Fibroblast of lung (primary cell): ENCODE measurements around the gene PLCXD1. TPM values are rescaled to one million over a fixed set of nuclear protein-coding genes. Genes with fewer than 3 reads are reported as not detected.
"Not testable (repeated sequence)": the region's sequence is repeated elsewhere in the genome, so short reads cannot be mapped to it uniquely, and the experiment has no call there.

Experiments
- DNase-seq, 2 donors: peaks; one replicate each; pipeline versions ENCODE4 v3.0.0 to v3.0.0-alpha.2; 2010; ENCODE audit warnings: low read depth in 2 of 2
- H2AFZ ChIP-seq: 2 replicates; pipeline ENCODE4 v1.5.1; 2012; ENCODE audit warnings: low read length, control low read depth, inconsistent platforms
- H3K27ac ChIP-seq: 2 replicates; pipeline ENCODE4 v1.5.1; 2011; ENCODE audit warnings: low read length, control low read depth; ENCODE audit not compliant: insufficient read depth
- H3K27me3 ChIP-seq: 2 replicates; pipeline ENCODE4 v1.5.1; 2011; ENCODE audit warnings: mild to moderate bottlenecking, low read length; ENCODE audit not compliant: control insufficient read depth, insufficient read depth
- H3K36me3 ChIP-seq: 2 replicates; pipeline ENCODE4 v1.5.1; 2011; ENCODE audit warnings: low read length; ENCODE audit not compliant: control insufficient read depth, insufficient read depth
- H3K4me1 ChIP-seq: 2 replicates; pipeline ENCODE4 v1.5.1; 2011; ENCODE audit warnings: low read length; ENCODE audit not compliant: control insufficient read depth, insufficient read depth; ENCODE audit errors: extremely low read depth
- H3K4me2 ChIP-seq: 2 replicates; pipeline ENCODE4 v1.5.1; 2011; ENCODE audit warnings: low read length, control low read depth; ENCODE audit not compliant: insufficient read depth; ENCODE audit errors: extremely low read depth
- H3K4me3 ChIP-seq, 4 experiments: fragments of 200-600 bp in 1 of 4; sonication (generic) in 1 of 4; replicated peaks in 1 of 4; 2 replicates each; pipeline ENCODE4 v1.5.1; 2011 to 2016; ENCODE audit warnings: low read length in 4 of 4, low read depth in 3 of 4, mild to moderate bottlenecking in 3 of 4, control low read depth in 2 of 4, inconsistent platforms in 1 of 4, mixed read lengths in 1 of 4; ENCODE audit not compliant: insufficient read depth in 1 of 4; ENCODE audit errors: control extremely low read depth in 1 of 4
- H3K79me2 ChIP-seq: 2 replicates; pipeline ENCODE4 v1.5.1; 2012; ENCODE audit warnings: mild to moderate bottlenecking, low read length, inconsistent platforms; ENCODE audit not compliant: control insufficient read depth, insufficient read depth
- H3K9ac ChIP-seq: 2 replicates; pipeline ENCODE4 v1.5.1; 2011; ENCODE audit warnings: mild to moderate bottlenecking, low read length, control low read depth; ENCODE audit not compliant: insufficient read depth
- H3K9me3 ChIP-seq: 2 replicates; pipeline ENCODE4 v1.5.1; 2012; ENCODE audit warnings: low read depth, low read length; ENCODE audit not compliant: control insufficient read depth, insufficient read depth
- H4K20me1 ChIP-seq: 2 replicates; pipeline ENCODE4 v1.5.1; 2011; ENCODE audit warnings: low read length; ENCODE audit not compliant: control insufficient read depth, insufficient read depth; ENCODE audit errors: extremely low read depth
- EZH2 ChIP-seq: IDR thresholded peaks from 2 replicates; pipeline ENCODE4 v1.5.1; 2012; ENCODE audit warnings: low read length, control low read depth, mild to moderate bottlenecking; ENCODE audit errors: missing control alignments
- polyA plus RNA-seq, 2 donors: library from polyadenylated mRNA; depleted of rRNA in 1 of 2; stranded (reverse) in 1 of 2; unstranded in 1 of 2; fragments of >200 nt; gene quantifications; 2 replicates each; pipeline ENCODE4 v1.2.1, GENCODE V29; 2011 to 2012; ENCODE audit warnings: missing spikeins in 1 of 2
- total RNA-seq: library from RNA; depleted of rRNA; stranded (reverse); fragments of >200 nt; gene quantifications from 2 replicates; pipeline ENCODE4 v1.2.1, GENCODE V29; 2014
- TF ChIP-seq, protein P1 (sequence below), 2 donors: IDR thresholded peaks in 1 of 2; conservative IDR thresholded peaks in 1 of 2; 1 replicate in 1 of 2; 2 replicates in 1 of 2; pipeline ENCODE4 v1.5.1; 2011 to 2012; ENCODE audit warnings: low read length in 2 of 2, control low read depth in 1 of 2, inconsistent platforms in 1 of 2, low read depth in 1 of 2, mild to moderate bottlenecking in 1 of 2

PLCXD1 gene
- total and polyA plus RNA-seq, 2 donors (not counting 1 experiment from before 2014, with no cell fraction given), result 4.3 to 10.9 TPM

DNA sequence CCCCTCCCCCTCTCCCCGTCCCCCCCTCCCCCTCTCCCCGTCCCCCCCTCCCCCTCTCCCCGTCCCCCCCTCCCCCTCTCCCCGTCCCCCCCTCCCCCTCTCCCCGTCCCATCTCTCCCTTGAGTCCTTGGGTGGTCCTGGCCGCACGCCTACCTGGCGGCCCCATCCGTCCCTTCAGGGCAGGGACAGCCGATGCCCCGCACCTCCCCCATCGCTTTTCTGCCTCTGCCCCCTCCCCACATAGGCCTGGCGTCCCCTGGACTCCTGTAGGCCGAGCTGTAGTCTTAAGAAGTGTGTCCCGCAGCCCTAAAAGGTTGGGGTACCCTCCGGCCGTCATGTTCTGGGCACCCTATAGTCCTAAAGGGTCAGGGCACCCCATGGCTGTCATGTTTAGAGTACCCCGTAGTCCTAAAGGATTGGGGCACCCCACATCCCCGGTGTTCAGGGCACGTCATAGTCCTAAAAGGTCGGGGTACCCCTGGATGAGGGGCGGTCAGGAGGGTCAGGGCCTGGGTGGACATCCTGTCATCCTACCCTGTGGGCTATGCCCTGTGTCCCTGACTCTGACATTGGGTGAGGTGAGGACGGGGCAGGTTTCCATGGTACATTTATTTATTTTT lies 48.2 kb downstream of the PLCXD1 start:
- Histone ChIP-seq H3K4me2 (no peak overlapping the region), H3K4me3 (no peak overlapping the region), H3K4me1 (peaks cover 2% of the 10 kb centered on the region), H3K79me2 (no peaks in the 10 kb centered on the region), H4K20me1 (no peaks in the 10 kb centered on the region), H3K27me3 (no peaks in the 10 kb centered on the region), H3K9me3 (no peaks in the 10 kb centered on the region), H3K9ac (no peak overlapping the region), H3K36me3 (peaks cover 1% of the 10 kb centered on the region), H3K27ac (no peak overlapping the region), H2AFZ (no peak overlapping the region)
- no peak for DNase-seq
- TF ChIP-seq EZH2, result no peak
- TF ChIP-seq, protein P1, sequence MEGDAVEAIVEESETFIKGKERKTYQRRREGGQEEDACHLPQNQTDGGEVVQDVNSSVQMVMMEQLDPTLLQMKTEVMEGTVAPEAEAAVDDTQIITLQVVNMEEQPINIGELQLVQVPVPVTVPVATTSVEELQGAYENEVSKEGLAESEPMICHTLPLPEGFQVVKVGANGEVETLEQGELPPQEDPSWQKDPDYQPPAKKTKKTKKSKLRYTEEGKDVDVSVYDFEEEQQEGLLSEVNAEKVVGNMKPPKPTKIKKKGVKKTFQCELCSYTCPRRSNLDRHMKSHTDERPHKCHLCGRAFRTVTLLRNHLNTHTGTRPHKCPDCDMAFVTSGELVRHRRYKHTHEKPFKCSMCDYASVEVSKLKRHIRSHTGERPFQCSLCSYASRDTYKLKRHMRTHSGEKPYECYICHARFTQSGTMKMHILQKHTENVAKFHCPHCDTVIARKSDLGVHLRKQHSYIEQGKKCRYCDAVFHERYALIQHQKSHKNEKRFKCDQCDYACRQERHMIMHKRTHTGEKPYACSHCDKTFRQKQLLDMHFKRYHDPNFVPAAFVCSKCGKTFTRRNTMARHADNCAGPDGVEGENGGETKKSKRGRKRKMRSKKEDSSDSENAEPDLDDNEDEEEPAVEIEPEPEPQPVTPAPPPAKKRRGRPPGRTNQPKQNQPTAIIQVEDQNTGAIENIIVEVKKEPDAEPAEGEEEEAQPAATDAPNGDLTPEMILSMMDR (conservative IDR thresholded peaks at IDR 0.05 in 1 of 2, IDR thresholded peaks at IDR 0.05 in 1 of 2; ENCODE audit: low read depth in 1 of 2, low read length in 2 of 2), result no peak

GRCh38 chrX:330141-330725 lies 49.1 kb downstream of the PLCXD1 start:
- not testable (repeated sequence) for H3K27ac ChIP-seq, H3K36me3 ChIP-seq, H3K4me1 ChIP-seq, H3K4me2 ChIP-seq, H3K79me2 ChIP-seq, H4K20me1 ChIP-seq, H3K9me3 ChIP-seq, H2AFZ ChIP-seq, H3K9ac ChIP-seq, H3K4me3 ChIP-seq, DNase-seq, H3K27me3 ChIP-seq

DNA sequence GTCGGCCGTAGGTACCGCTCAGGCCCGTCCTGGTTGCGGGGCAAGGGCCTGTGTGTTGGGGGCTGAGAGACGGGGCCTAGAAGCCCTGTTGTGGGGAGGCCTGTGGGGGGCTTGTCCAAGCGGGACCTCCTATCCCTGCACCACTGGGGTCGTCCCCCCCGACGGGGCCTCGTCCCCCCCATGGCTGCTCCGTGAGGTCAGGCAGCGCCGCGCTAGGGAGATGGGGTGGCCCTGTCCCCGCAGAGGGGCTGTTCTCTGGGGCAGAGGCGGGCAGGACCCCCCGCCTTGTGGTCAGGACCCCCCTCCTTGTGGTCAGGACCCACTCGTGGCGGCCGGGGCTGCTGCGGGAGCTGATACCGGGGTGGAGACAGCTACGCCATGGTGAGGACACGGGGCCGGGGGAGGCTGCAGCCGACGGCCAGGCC lies 49.6 kb downstream of the PLCXD1 start:
- no peaks in the 10 kb centered on the region for H3K9me3 ChIP-seq

More for the DNA sequence above, 49.6 kb downstream of the PLCXD1 start:
- Histone ChIP-seq H3K9ac (no peak overlapping the region), H3K4me1 (peaks cover 2% of the 10 kb centered on the region), H3K36me3 (peaks cover 1% of the 10 kb centered on the region), H3K79me2 (no peaks in the 10 kb centered on the region), H4K20me1 (no peaks in the 10 kb centered on the region), H3K27me3 (no peaks in the 10 kb centered on the region), H3K4me3 (no peak overlapping the region), H2AFZ (no peak overlapping the region), H3K4me2 (no peak overlapping the region), H3K27ac (no peak overlapping the region)
- DNase-seq, result no peak
- TF ChIP-seq EZH2, result no peak
- TF ChIP-seq, protein P1 (conservative IDR thresholded peaks at IDR 0.05 in 1 of 2, IDR thresholded peaks at IDR 0.05 in 1 of 2; ENCODE audit: low read depth in 1 of 2, low read length in 2 of 2), result no peak
